SKM-1 treated with dmso at 0.1 percent for 144 hours (cell line): ENCODE measurements around the gene OBSCN.
A peak's percentile ranks its signal among the peaks of the same experiment; 100 is the strongest.
"Not testable (repeated sequence)": the region's sequence is repeated elsewhere in the genome, so short reads cannot be mapped to it uniquely, and the experiment has no call there.

ENCODE experiments used
- DNase-seq: peaks from one replicate; lab custom pipeline; 2025; ENCODE audit not compliant: unreplicated experiment; lab: John Stamatoyannopoulos, UW

The OBSCN gene

GRCh38 chr1:228225165-228225710 is 17.4 kb downstream of the OBSCN start:
- DNase-seq: no peak

- DNase-seq: no peak
Measured at GRCh38 chr1:228225740-228226139, 17.9 kb downstream of the OBSCN start.

GRCh38 chr1:228226141-228226874 is 18.5 kb downstream of the OBSCN start:
- DNase-seq: no peak

GRCh38 chr1:228226956-228227791 is 19.3 kb downstream of the OBSCN start:
- DNase-seq: peak; percentile 12

GRCh38 chr1:228228147-228228546 is 20.3 kb downstream of the OBSCN start:
- DNase-seq: not testable (repeated sequence)

GRCh38 chr1:228228601-228229074 is 20.8 kb downstream of the OBSCN start:
- peak; percentile 28 for DNase-seq

- DNase-seq: no peak
Measured at GRCh38 chr1:228231189-228231588, 23.3 kb downstream of the OBSCN start.

GRCh38 chr1:228233136-228233535 is 25.3 kb downstream of the OBSCN start:
- no peak for DNase-seq

- no peak for DNase-seq
Measured at GRCh38 chr1:228234921-228235320, 27.1 kb downstream of the OBSCN start.

GRCh38 chr1:228236744-228237143 is 28.9 kb downstream of the OBSCN start:
- DNase-seq: peak; percentile 65

GRCh38 chr1:228238007-228238406 is 30.2 kb downstream of the OBSCN start:
- no peak for DNase-seq

- DNase-seq: no peak
Measured at GRCh38 chr1:228238461-228238860, 30.6 kb downstream of the OBSCN start.

- DNase-seq: no peak
Measured at GRCh38 chr1:228240411-228241240, 32.8 kb downstream of the OBSCN start.

- no peak for DNase-seq
Measured at GRCh38 chr1:228241259-228241658, 33.4 kb downstream of the OBSCN start.

GRCh38 chr1:228242409-228242808 is 34.6 kb downstream of the OBSCN start:
- DNase-seq: no peak

GRCh38 chr1:228243093-228243492 is 35.2 kb downstream of the OBSCN start:
- no peak for DNase-seq

- DNase-seq: not testable (repeated sequence)
Measured at GRCh38 chr1:228243989-228244388, 36.1 kb downstream of the OBSCN start.

GRCh38 chr1:228245111-228245510 is 37.3 kb downstream of the OBSCN start:
- DNase-seq: no peak

GRCh38 chr1:228246216-228246900 is 38.5 kb downstream of the OBSCN start:
- no peak for DNase-seq
